ENCODE data around the gene RNF32. TPM values are rescaled to one million over a fixed set of nuclear protein-coding genes. Genes with fewer than 3 reads are reported as not detected.
A peak's percentile ranks its signal among the peaks of the same experiment; 100 is the strongest.

Gene RNF32
- total and polyA plus RNA-seq, 2 of the 13 experiments (the other 11 are each of a cell fraction or from before 2014, with no cell fraction given): not detected

DNA sequence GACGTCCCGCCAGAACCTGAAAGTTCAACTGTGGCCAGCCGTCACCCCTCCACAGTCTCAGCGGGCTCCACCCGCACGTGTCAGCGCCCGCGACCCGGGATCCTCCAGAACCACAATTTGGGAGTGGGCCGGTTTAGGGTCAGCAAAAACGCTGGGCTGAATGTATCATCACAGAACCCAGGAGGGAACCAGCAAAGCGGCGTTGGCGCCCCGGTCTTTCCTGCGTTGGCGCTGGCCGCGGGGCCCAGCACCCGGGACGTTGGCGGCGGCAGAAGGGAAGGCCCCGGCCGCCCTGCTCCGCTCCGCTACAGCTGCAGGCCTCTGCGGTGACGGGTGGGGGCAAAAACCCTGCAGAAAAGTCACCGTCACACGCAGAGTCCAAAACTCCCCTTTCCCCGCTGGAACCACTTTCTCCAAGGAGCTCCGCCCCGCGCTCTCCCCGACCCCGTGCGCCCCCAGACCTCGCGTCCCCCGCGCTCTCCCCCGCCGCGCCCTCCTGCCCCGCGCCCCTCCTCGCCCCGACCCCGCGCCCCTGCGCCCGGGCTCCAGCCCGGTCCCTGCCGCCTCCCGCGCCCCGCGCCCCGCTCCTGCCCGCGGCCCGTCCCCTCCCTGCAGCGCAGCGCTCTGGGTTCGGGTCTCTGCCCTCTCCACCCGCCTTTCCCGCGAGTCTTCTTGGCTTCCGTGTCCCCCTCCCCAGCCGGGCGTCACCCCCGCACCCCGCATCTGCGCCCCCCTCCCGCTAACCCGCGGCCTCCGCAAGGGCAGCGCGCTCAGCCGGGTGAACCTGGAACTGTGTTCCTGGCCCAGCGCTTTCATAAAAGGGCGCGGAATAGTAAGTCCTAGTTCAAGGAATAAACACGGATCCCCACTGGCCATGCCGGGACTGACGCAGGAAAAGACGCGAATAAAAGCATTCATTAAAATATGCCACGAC lies 24.0 kb upstream of the RNF32 start (continued):
- no peak for TF ChIP-seq ZNF33A (CRISPR knock-in tag; IDR thresholded peaks at IDR 0.05; ENCODE audit: borderline replicate concordance)
- TF ChIP-seq RXRB (CRISPR knock-in tag; IDR thresholded peaks at IDR 0.05; ENCODE audit: borderline replicate concordance): peak; percentile 16; the same call in 1 of the 2 replicates
- TF ChIP-seq, protein P1, sequence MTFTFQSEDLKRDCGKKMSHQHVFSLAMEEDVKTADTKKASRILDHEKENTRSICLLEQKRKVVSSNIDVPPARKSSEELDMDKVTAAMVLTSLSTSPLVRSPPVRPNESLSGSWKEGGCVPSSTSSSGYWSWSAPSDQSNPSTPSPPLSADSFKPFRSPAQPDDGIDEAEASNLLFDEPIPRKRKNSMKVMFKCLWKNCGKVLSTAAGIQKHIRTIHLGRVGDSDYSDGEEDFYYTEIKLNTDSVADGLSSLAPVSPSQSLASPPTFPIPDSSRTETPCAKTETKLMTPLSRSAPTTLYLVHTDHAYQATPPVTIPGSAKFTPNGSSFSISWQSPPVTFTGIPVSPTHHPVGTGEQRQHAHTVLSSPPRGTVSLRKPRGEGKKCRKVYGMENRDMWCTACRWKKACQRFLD (CRISPR knock-in tag; IDR thresholded peaks at IDR 0.05; ENCODE audit: borderline replicate concordance): no peak
- peak; percentile 85 for TF ChIP-seq PHF8 (CRISPR knock-in tag; IDR thresholded peaks at IDR 0.05)
- TF ChIP-seq RAD21 (CRISPR knock-in tag; IDR thresholded peaks at IDR 0.05): peak; percentile 36; the same call in 1 of the 2 replicates
- TF ChIP-seq REPIN1 (CRISPR knock-in tag; IDR thresholded peaks at IDR 0.05; ENCODE audit: borderline replicate concordance, low read depth): 0 out of 2 replicates have a peak, but pooled peaks have one; percentile 45
- TF ChIP-seq LCORL (IDR thresholded peaks at IDR 0.05): no peak
- TF ChIP-seq LCORL (CRISPR knock-in tag; IDR thresholded peaks at IDR 0.05): no peak; the same call in 1 of the 2 replicates
- TF ChIP-seq KDM1A (CRISPR knock-in tag; IDR thresholded peaks at IDR 0.05): no peak
- TF ChIP-seq HMG20A (CRISPR knock-in tag; IDR thresholded peaks at IDR 0.05; ENCODE audit: borderline replicate concordance): no peak
- no peak for TF ChIP-seq SIX1 (CRISPR knock-in tag; IDR thresholded peaks at IDR 0.05; ENCODE audit: borderline replicate concordance)
- no peak for TF ChIP-seq FOXA1 (IDR thresholded peaks at IDR 0.05)
- TF ChIP-seq FOXA1 (CRISPR knock-in tag; IDR thresholded peaks at IDR 0.05): 0 out of 2 replicates have a peak, but pooled peaks have one; percentile 17
- TF ChIP-seq, protein P2, sequence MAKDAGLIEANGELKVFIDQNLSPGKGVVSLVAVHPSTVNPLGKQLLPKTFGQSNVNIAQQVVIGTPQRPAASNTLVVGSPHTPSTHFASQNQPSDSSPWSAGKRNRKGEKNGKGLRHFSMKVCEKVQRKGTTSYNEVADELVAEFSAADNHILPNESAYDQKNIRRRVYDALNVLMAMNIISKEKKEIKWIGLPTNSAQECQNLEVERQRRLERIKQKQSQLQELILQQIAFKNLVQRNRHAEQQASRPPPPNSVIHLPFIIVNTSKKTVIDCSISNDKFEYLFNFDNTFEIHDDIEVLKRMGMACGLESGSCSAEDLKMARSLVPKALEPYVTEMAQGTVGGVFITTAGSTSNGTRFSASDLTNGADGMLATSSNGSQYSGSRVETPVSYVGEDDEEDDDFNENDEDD (CRISPR knock-in tag; IDR thresholded peaks at IDR 0.05; ENCODE audit: borderline replicate concordance): peak; percentile 27; the same call in 1 of the 2 replicates
- peak; percentile 58; the same call in 1 of the 2 replicates for TF ChIP-seq GABPB1 (CRISPR knock-in tag; IDR thresholded peaks at IDR 0.05)
- no peak for TF ChIP-seq TEAD2 (CRISPR knock-in tag; IDR thresholded peaks at IDR 0.05)
- 0 out of 2 replicates have a peak, but pooled peaks have one; percentile 20 for TF ChIP-seq NCOA2 (CRISPR knock-in tag; IDR thresholded peaks at IDR 0.05)
- peak; percentile 26; the same call in 1 of the 2 replicates for TF ChIP-seq YEATS4 (CRISPR knock-in tag; IDR thresholded peaks at IDR 0.05; ENCODE audit: borderline replicate concordance)

Measured in HepG2 (cell line).